Measurements from ENCODE around the gene DNAJC25. TPM values are rescaled to one million over a fixed set of nuclear protein-coding genes. Genes with fewer than 3 reads are reported as not detected.

The DNAJC25 gene
- total and polyA plus RNA-seq, 12 donors = 3.8 to 9.3 (median 5.0) TPM

DNA sequence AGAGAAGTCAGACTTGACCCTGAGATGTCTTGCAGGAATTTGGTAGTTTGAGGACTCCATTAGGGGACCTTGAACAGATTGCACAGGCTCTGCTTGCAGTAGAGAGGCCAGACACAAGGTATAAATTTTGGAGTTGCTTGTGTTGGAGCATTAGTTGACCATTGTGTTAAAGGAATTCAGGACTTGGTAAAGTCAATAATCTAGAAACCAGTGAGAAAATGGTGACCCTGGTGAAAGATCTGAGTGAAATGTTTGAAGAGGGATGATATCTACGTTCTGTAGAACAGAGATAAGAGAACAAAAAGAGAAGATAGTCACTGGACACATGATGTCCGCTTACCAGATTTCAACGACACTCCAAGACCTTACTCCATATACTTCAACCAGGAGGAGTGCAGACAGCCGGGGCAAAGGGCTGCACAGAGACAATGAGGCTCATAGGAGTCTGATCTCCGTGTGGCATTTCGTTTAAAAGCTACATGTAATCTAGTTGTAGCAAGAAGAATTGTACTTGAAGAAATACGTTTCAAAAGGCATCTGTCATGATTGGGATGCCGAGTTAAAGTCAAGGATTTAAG lies 13.2 kb downstream of the DNAJC25 start:
- intact Hi-C loops (cut with DNase I) = no loop called here
- Histone ChIP-seq H3K4me3 (no peak overlapping the region), H3K27me3 (no peaks in the 10 kb centered on the region), H3K36me3 (peaks cover 0 to 40% (median 6%) of the 10 kb centered on the region in 9 donors), H3K27ac (no peak overlapping the region), H3K9me3 (no peaks in the 10 kb centered on the region), H3K4me1 (no peaks in the 10 kb centered on the region)
- WGBS, 2 donors = 82% methylated on average over 8 of the region's 8 CpGs
- DNase-seq (no peak), ATAC-seq (no peak)
- TF ChIP-seq, protein P1, sequence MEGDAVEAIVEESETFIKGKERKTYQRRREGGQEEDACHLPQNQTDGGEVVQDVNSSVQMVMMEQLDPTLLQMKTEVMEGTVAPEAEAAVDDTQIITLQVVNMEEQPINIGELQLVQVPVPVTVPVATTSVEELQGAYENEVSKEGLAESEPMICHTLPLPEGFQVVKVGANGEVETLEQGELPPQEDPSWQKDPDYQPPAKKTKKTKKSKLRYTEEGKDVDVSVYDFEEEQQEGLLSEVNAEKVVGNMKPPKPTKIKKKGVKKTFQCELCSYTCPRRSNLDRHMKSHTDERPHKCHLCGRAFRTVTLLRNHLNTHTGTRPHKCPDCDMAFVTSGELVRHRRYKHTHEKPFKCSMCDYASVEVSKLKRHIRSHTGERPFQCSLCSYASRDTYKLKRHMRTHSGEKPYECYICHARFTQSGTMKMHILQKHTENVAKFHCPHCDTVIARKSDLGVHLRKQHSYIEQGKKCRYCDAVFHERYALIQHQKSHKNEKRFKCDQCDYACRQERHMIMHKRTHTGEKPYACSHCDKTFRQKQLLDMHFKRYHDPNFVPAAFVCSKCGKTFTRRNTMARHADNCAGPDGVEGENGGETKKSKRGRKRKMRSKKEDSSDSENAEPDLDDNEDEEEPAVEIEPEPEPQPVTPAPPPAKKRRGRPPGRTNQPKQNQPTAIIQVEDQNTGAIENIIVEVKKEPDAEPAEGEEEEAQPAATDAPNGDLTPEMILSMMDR (IDR thresholded peaks at IDR 0.05) = no peak

DNA sequence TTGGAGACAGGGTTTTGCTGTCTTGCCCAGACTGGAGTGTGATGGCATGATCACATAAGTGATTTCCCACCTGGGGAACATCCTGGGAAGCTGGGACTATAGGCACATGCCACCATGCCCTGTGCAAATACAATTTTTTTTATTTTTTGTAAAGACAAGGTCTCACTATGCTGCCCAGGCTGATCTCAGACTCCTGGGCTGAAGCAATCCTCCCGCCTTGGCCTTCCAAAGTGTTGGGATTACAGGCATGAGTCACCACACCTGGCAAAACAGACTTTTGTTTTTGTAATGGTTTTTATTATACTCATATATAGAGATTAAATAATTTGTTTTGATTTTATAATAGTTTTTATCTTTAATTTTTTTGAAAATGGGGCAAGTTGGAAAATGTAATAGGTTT lies 14.7 kb downstream of the DNAJC25 start:
- Histone ChIP-seq H3K4me3 (no peak overlapping the region), H3K27ac (no peak overlapping the region), H3K27me3 (no peaks in the 10 kb centered on the region), H3K36me3 (peaks cover 0 to 55% (median 6%) of the 10 kb centered on the region in 9 donors), H3K9me3 (no peaks in the 10 kb centered on the region), H3K4me1 (no peaks in the 10 kb centered on the region)
- ATAC-seq = no peak
- TF ChIP-seq, protein P1 (IDR thresholded peaks at IDR 0.05) = no peak
- intact Hi-C loops (cut with DNase I) = no loop called here
- no peak for DNase-seq
- 90 to 98% methylated on average over 1 of the region's 1 CpG for WGBS, 2 donors

DNA sequence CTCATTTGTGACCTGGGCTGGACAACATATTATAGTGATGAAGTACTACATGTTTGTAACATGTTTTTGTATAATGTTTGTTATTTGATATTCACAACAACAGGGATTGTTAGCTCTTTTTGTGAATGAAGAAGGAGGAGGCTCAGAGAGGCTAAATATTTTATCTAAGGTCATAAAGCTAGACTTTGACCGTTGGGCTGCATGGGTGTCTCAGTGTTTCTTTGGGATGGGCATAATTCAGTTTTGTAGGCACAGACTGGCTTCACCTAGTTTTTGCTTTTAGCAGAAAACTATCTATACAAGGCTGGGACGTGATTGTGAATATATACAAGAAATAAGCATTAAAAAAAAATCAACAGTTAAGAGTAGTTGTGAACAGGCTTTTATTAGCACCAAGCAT lies 15.3 kb downstream of the DNAJC25 start:
- DNase-seq = no peak
- intact Hi-C loops (cut with DNase I) = no loop called here
- TF ChIP-seq, protein P1 (IDR thresholded peaks at IDR 0.05) = no peak

DNA sequence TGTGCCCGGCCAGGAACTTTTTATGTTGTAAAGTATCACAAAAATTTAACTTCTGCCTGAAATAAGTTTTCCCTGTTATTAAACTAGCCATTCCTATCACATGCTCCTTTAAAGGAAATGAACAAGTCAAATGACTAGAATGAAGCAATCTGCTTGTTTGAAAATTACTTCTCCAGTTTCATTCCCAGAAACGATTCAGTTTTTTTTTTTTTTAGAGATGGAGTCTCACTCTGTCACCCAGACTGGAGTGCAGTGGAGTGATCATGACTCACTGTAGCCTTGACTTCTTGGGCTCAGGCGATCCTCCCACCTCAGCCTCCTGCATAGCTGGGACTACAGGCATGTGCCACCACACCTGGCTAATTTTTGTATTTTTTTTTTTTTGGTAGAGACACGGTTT lies 16.9 kb downstream of the DNAJC25 start:
- intact Hi-C loops (cut with DNase I) = no loop called here
- DNase-seq (no peak), ATAC-seq (no peak)
- peaks cover 0 to 63% (median 6%) of the 10 kb centered on the region in 9 donors for H3K36me3 ChIP-seq
- no peak overlapping the region for H3K4me3 ChIP-seq
- no peaks in the 10 kb centered on the region for H3K27me3 ChIP-seq
- H3K27ac ChIP-seq = peak overlapping the region in 1 of 10 donors; percentile 48
- 86 to 93% methylated on average over 4 of the region's 4 CpGs for WGBS, 2 donors
- TF ChIP-seq, protein P1 (IDR thresholded peaks at IDR 0.05) = no peak
- no peaks in the 10 kb centered on the region for H3K4me1 ChIP-seq
- H3K9me3 ChIP-seq = no peaks in the 10 kb centered on the region

More for the DNA sequence above, 15.3 kb downstream of the DNAJC25 start:
- Histone ChIP-seq H3K9me3 (no peaks in the 10 kb centered on the region), H3K4me1 (no peaks in the 10 kb centered on the region), H3K36me3 (peaks cover 0 to 59% (median 6%) of the 10 kb centered on the region in 9 donors), H3K4me3 (no peak overlapping the region), H3K27ac (no peak overlapping the region), H3K27me3 (no peaks in the 10 kb centered on the region)
- ATAC-seq = no peak
- WGBS, 2 donors = 83 to 91% methylated on average over 2 of the region's 2 CpGs
